Central memory CD4-positive, alpha-beta T cell (primary cell): ENCODE results near the gene GRK1.

Experiments
- DNase-seq: peaks from one replicate; pipeline ENCODE4 v3.0.0; 2022

Gene GRK1

DNA sequence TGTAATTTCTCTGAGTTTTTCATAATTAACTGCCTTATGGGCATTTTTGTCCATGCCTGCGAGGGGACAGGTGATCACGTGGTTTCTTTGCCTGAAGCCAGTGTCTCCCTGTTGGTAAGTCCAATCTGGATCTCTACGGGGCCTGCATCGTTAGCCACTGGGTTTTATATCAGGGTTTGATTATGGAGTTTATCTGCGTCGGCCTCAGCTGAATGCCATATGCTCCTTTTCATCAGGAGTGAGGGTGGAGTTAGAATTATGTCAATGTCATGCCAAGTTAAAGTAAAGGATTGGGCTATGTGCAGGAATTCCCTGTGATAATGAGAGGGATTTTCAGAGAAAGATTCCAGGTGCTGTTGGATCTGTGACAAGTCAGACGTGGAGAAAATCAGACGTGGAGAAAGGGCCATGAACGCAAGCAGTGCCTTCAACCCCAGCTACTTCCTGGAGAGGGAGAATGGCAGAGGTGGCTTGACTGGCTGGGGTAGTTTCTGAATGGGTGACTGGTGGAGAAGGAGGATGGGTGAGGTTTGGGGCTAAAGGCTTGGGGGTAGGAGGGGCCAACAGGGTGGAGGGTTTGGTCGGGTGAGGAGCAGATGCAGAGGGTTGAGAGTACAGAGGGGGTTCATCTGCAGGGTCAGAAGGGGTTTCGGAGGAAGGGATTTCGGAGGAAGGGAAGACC lies 116.3 kb downstream of the GRK1 start:
- DNase-seq: no peak

- DNase-seq: no peak
These were observed 117.1 kb downstream of the GRK1 start for GRCh38 chr13:113783966-113784644.

- no peak for DNase-seq
These were observed 117.6 kb downstream of the GRK1 start for GRCh38 chr13:113784645-113785024.

- no peak for DNase-seq
These were observed 118.3 kb downstream of the GRK1 start for GRCh38 chr13:113785051-113786010.

GRCh38 chr13:113786262-113786841 lies 119.3 kb downstream of the GRK1 start:
- peak; percentile 12 for DNase-seq
